ENCODE results near the gene ZMYND19. TPM values are rescaled to one million over a fixed set of nuclear protein-coding genes. Genes with fewer than 3 reads are reported as not detected.

Gene ZMYND19
- total RNA-seq, 1 donor from 2014 or later, result 34.4 TPM

GRCh38 chr9:137575364-137575715 is 15.0 kb downstream of the ZMYND19 start:
- H3K27me3 Mint-ChIP-seq (ENCODE audit: insufficient read depth, low read depth), result peaks cover 12% of the 10 kb centered on the region
- H3K4me3 Mint-ChIP-seq, result no peak overlapping the region
- no peak overlapping the region for H3K4me3 ChIP-seq
- no peaks in the 10 kb centered on the region for H3K9me3 ChIP-seq (ENCODE audit: low read depth)
- no peak for DNase-seq (ENCODE audit: low spot score)
- H3K27ac ChIP-seq, result no peak overlapping the region
- peaks cover 11% of the 10 kb centered on the region for H3F3A ChIP-seq (ENCODE audit: low read depth)
- peaks cover 24% of the 10 kb centered on the region for H3K4me1 Mint-ChIP-seq
- no peak overlapping the region for H2AFZ ChIP-seq (replicated peaks)
- H3K9ac ChIP-seq, result no peak overlapping the region
- H3K36me3 Mint-ChIP-seq, result peaks cover 30% of the 10 kb centered on the region
- no peak overlapping the region for H3K4me2 ChIP-seq
- H3K27me3 ChIP-seq, result no peaks in the 10 kb centered on the region
- H3K27ac Mint-ChIP-seq, result no peak overlapping the region
- H4K20me1 ChIP-seq (ENCODE audit: low read depth), result peaks cover 28% of the 10 kb centered on the region
- H3K4me1 ChIP-seq, result peaks cover 16% of the 10 kb centered on the region
- no peaks in the 10 kb centered on the region for H3K36me3 ChIP-seq
- TF ChIP-seq, protein P1, sequence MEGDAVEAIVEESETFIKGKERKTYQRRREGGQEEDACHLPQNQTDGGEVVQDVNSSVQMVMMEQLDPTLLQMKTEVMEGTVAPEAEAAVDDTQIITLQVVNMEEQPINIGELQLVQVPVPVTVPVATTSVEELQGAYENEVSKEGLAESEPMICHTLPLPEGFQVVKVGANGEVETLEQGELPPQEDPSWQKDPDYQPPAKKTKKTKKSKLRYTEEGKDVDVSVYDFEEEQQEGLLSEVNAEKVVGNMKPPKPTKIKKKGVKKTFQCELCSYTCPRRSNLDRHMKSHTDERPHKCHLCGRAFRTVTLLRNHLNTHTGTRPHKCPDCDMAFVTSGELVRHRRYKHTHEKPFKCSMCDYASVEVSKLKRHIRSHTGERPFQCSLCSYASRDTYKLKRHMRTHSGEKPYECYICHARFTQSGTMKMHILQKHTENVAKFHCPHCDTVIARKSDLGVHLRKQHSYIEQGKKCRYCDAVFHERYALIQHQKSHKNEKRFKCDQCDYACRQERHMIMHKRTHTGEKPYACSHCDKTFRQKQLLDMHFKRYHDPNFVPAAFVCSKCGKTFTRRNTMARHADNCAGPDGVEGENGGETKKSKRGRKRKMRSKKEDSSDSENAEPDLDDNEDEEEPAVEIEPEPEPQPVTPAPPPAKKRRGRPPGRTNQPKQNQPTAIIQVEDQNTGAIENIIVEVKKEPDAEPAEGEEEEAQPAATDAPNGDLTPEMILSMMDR (IDR thresholded peaks at IDR 0.05), result no peak
- TF ChIP-seq EZH2phosphoT487 (IDR thresholded peaks at IDR 0.05), result no peak
- no peak for TF ChIP-seq EZH2 (IDR thresholded peaks at IDR 0.05)
- H3K9me3 Mint-ChIP-seq, result no peaks in the 10 kb centered on the region
- peaks cover 34% of the 10 kb centered on the region for H3K79me2 ChIP-seq (ENCODE audit: low read depth)

DNA sequence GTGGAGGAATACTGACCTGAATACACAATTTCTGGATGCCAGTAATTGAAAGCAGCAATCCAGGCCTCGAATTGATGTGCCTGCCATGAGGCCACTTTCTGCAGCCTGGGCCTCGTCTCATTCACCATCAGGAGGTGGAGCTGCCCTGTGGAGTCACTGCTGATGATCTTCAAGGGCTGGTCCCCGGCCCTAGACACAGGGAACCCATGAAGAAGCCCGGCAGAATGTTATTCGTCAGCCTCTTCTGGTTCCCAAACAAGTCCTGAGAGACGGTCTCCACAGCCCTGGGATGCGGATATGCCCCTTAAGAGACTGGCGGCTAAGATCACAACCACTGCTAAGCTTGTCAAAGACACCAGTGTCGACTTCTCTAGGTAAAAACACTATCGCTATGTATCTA is 16.1 kb downstream of the ZMYND19 start:
- H3K27ac ChIP-seq, result no peak overlapping the region
- H3K9ac ChIP-seq, result no peak overlapping the region
- H3K9me3 ChIP-seq (ENCODE audit: low read depth), result no peaks in the 10 kb centered on the region
- no peaks in the 10 kb centered on the region for H3K36me3 ChIP-seq
- Mint-ChIP-seq H3K9me3 (no peaks in the 10 kb centered on the region), H3K4me1 (peaks cover 21% of the 10 kb centered on the region), H3K27ac (no peak overlapping the region), H3K36me3 (peaks cover 31% of the 10 kb centered on the region), H3K27me3 (ENCODE audit: insufficient read depth, low read depth) (peaks cover 8% of the 10 kb centered on the region), H3K4me3 (no peak overlapping the region)
- H3K27me3 ChIP-seq, result no peaks in the 10 kb centered on the region
- H3F3A ChIP-seq (ENCODE audit: low read depth), result peaks cover 4% of the 10 kb centered on the region
- H3K4me2 ChIP-seq, result no peak overlapping the region
- H3K4me1 ChIP-seq, result peaks cover 14% of the 10 kb centered on the region
- H4K20me1 ChIP-seq (ENCODE audit: low read depth), result peaks cover 28% of the 10 kb centered on the region
- peaks cover 34% of the 10 kb centered on the region for H3K79me2 ChIP-seq (ENCODE audit: low read depth)
- TF ChIP-seq EZH2 (IDR thresholded peaks at IDR 0.05) (no peak), EZH2phosphoT487 (IDR thresholded peaks at IDR 0.05) (no peak)
- TF ChIP-seq, protein P1 (IDR thresholded peaks at IDR 0.05), result no peak
- DNase-seq (ENCODE audit: low spot score), result no peak
- no peak overlapping the region for H3K4me3 ChIP-seq
- no peak overlapping the region for H2AFZ ChIP-seq (replicated peaks)

GRCh38 chr9:137570566-137570965 is 19.7 kb downstream of the ZMYND19 start:
- no peak for DNase-seq (ENCODE audit: low spot score)
- H3K79me2 ChIP-seq (ENCODE audit: low read depth), result peaks cover 4% of the 10 kb centered on the region
- no peaks in the 10 kb centered on the region for H3K36me3 ChIP-seq
- H2AFZ ChIP-seq (replicated peaks), result no peak overlapping the region
- Mint-ChIP-seq H3K4me1 (no peaks in the 10 kb centered on the region), H3K36me3 (peaks cover 28% of the 10 kb centered on the region), H3K27me3 (ENCODE audit: insufficient read depth, low read depth) (peaks cover 5% of the 10 kb centered on the region), H3K9me3 (no peaks in the 10 kb centered on the region), H3K27ac (no peak overlapping the region), H3K4me3 (no peak overlapping the region)
- no peak overlapping the region for H3K4me3 ChIP-seq
- H3K27ac ChIP-seq, result no peak overlapping the region
- no peaks in the 10 kb centered on the region for H3K4me1 ChIP-seq
- H3F3A ChIP-seq (ENCODE audit: low read depth), result no peaks in the 10 kb centered on the region
- H3K9me3 ChIP-seq (ENCODE audit: low read depth), result no peaks in the 10 kb centered on the region
- no peaks in the 10 kb centered on the region for H3K27me3 ChIP-seq
- no peak for TF ChIP-seq EZH2 (IDR thresholded peaks at IDR 0.05)
- no peak for TF ChIP-seq EZH2phosphoT487 (IDR thresholded peaks at IDR 0.05)
- TF ChIP-seq, protein P1 (IDR thresholded peaks at IDR 0.05), result no peak
- H3K9ac ChIP-seq, result no peak overlapping the region
- peaks cover 2% of the 10 kb centered on the region for H4K20me1 ChIP-seq (ENCODE audit: low read depth)
- H3K4me2 ChIP-seq, result no peak overlapping the region
